Retinal pigment epithelial cell (primary cell): Measurements from ENCODE around the gene SCTR.

Experiments
- DNase-seq: peaks from one replicate; pipeline ENCODE4 v3.0.0-alpha.2; 2010; ENCODE audit warnings: low read depth
- H3K4me3 ChIP-seq: 2 replicates; pipeline ENCODE4 v1.5.1; 2011; ENCODE audit warnings: mild to moderate bottlenecking, low read length, control low read depth, moderate library complexity
- CTCF ChIP-seq: conservative IDR thresholded peaks from 2 replicates; pipeline ENCODE4 v1.5.1; 2011; ENCODE audit warnings: low read depth, low read length, control low read depth, inconsistent platforms

Gene SCTR

DNA sequence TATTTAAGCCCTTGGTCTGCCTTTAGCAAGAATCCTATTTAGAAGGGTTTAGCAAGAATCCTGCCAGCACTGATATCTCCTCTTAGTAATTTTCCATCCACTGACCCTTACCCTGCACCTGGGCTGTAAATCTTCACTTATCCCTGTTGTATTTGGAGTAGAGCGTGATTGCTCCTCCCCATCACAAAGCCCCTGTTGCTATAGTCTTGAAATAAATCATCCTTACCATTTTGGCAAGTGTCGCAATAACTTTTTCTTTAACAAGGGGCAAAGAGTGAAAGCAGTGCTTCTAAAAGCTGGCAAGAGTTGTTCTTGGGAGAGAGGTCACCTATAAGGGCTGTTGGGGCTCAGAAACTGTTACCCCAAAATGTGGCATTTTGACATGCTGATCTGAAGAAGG, 3.7 kb upstream of the SCTR start:
- DNase-seq: no peak
- no peak overlapping the region for H3K4me3 ChIP-seq
- no peak for TF ChIP-seq CTCF

DNA sequence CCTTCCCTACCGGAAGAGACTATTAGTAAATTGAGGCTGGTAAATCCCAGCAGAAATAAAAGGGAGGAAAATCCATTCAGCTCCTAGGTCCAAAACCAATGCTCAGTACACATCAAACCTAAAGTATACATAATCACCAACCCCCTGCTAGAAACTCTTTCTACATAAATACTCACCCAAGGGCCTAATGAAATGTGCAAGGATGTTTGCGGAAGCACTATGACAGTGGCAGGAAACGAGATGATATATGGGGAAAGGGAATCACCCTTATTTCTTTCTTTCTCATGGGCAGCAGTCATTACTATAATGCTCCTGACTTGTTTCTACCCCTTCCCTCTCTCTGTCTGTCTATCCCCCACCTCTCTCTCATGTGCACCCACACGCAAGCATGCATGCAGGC, 1.3 kb upstream of the SCTR start:
- no peak overlapping the region for H3K4me3 ChIP-seq
- no peak for TF ChIP-seq CTCF
- no peak for DNase-seq

- no peak overlapping the region for H3K4me3 ChIP-seq
- no peak for TF ChIP-seq CTCF
Observed at GRCh38 chr2:119523383-119523951, 816 bp downstream of the SCTR start.

DNA sequence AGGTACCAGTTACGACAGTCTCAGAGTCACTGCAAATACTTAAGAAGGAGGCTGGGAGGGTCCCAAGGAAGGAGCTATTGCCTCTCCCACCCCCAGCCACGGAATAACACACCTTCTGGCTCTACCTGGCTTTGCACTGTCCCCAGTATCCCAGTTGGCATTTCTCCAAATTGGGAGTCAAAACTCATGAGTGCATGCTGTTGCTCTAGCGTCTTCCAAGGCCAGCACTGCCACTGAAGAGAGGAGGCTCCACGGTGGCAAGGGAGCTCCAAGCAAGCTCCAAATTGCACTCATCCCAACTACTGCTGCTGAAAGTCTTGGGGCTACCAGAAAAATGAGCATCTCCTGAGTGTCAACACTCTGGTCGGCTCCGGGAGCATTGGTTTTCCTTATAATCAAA, 1.6 kb downstream of the SCTR start:
- TF ChIP-seq CTCF: no peak
- no peak for DNase-seq
- no peak overlapping the region for H3K4me3 ChIP-seq

More at GRCh38 chr2:119523383-119523951, 816 bp downstream of the SCTR start:
- no peak for DNase-seq

DNA sequence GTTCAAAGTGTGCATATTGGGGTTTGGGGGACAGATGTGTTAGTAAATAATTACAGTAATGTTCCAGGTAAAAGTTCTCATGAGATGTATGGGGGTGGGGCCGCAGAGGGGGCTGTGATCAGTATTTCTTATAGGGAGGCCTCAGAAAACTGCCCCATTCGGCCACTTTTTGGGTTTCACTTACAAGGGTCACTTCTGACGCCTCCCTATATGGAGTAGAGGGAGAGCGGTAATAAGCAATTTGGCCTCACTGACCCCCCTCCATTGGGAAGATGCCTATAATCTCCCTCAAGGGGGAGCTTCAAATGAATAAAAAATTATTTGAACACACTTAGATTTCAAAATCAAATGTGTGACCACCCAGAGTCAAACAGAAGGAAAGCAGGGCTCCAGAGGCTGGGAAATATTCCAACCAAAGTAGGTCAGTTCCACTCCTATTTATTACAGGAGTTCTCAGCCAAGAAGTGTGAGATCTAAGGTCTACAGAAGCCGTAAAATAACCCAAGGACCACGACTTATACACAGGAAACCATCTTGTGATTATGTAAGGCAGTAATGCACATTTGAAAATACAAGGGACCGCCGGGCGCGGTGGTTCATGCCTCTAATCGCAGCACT, 2.7 kb downstream of the SCTR start:
- DNase-seq: no peak
- no peak overlapping the region for H3K4me3 ChIP-seq
- no peak for TF ChIP-seq CTCF

GRCh38 chr2:119520696-119521432, 3.4 kb downstream of the SCTR start:
- no peak for TF ChIP-seq CTCF
- DNase-seq: no peak

GRCh38 chr2:119519057-119519408, 5.2 kb downstream of the SCTR start:
- no peak for TF ChIP-seq CTCF
- no peak for DNase-seq
- H3K4me3 ChIP-seq: no peak overlapping the region

More at GRCh38 chr2:119520696-119521432, 3.4 kb downstream of the SCTR start:
- H3K4me3 ChIP-seq: no peak overlapping the region
